H9 (cell line): ENCODE data around the gene DIP2C. TPM values are rescaled to one million over a fixed set of nuclear protein-coding genes. Genes with fewer than 3 reads are reported as not detected.

Source experiments
- DNase-seq: peaks from one replicate; pipeline ENCODE4 v3.0.0-alpha.2; 2017
- H2AFZ ChIP-seq: one replicate; pipeline ENCODE4 v1.6.1; 2013; ENCODE audit warnings: mild to moderate bottlenecking, low read length, control low read depth, moderate library complexity
- H2AK5ac ChIP-seq: 2 replicates; pipeline ENCODE4 v1.6.1; 2013; ENCODE audit warnings: low read length, control low read depth, mixed read lengths; ENCODE audit not compliant: insufficient read length
- H2BK120ac ChIP-seq: one replicate; pipeline ENCODE4 v1.6.1; 2013; ENCODE audit warnings: low read depth, mild to moderate bottlenecking, low read length, control low read depth, inconsistent platforms; ENCODE audit not compliant: poor library complexity, severe bottlenecking
- H2BK12ac ChIP-seq: 2 replicates; pipeline ENCODE4 v1.6.1; 2013; ENCODE audit warnings: low read length, control low read depth, mixed read lengths, low read depth; ENCODE audit not compliant: insufficient read length
- H2BK15ac ChIP-seq: 2 replicates; pipeline ENCODE4 v1.6.1; 2013; ENCODE audit warnings: low read depth, low read length, control low read depth
- H2BK20ac ChIP-seq: one replicate; pipeline ENCODE4 v1.6.1; 2013; ENCODE audit warnings: low read depth, mild to moderate bottlenecking, low read length, control low read depth, inconsistent platforms; ENCODE audit not compliant: poor library complexity, severe bottlenecking
- H2BK5ac ChIP-seq: 2 replicates; pipeline ENCODE4 v1.6.1; 2013; ENCODE audit warnings: low read length, control low read depth, mixed read lengths; ENCODE audit not compliant: insufficient read length
- H3K14ac ChIP-seq: 2 replicates; pipeline ENCODE4 v1.6.1; 2013; ENCODE audit warnings: low read length, control low read depth; ENCODE audit not compliant: insufficient read depth
- H3K18ac ChIP-seq: 2 replicates; pipeline ENCODE4 v1.6.1; 2013; ENCODE audit warnings: low read depth, mild to moderate bottlenecking, mixed read lengths, low read length, control low read depth; ENCODE audit not compliant: insufficient read length
- H3K23ac ChIP-seq: 2 replicates; pipeline ENCODE4 v1.6.1; 2013; ENCODE audit warnings: low read length, control low read depth, mixed read lengths, low read depth; ENCODE audit not compliant: insufficient read length
- H3K23me2 ChIP-seq: 2 replicates; pipeline ENCODE4 v1.6.1; 2013; ENCODE audit warnings: low read depth, mild to moderate bottlenecking, mixed read lengths, low read length, control low read depth; ENCODE audit not compliant: insufficient read length, poor library complexity, severe bottlenecking
- H3K27ac ChIP-seq: 2 replicates; pipeline ENCODE4 v1.5.1; 2013; ENCODE audit warnings: low read length, control low read depth, mixed read lengths, low read depth; ENCODE audit not compliant: insufficient read length
- H3K27me3 ChIP-seq: 2 replicates; pipeline ENCODE4 v1.6.1; 2013; ENCODE audit warnings: low read length, control low read depth, inconsistent platforms; ENCODE audit not compliant: insufficient read depth
- H3K4ac ChIP-seq: 2 replicates; pipeline ENCODE4 v1.6.1; 2013; ENCODE audit warnings: low read depth, mild to moderate bottlenecking, control low read depth, inconsistent platforms, low read length, moderate library complexity
- H3K4me1 ChIP-seq: 2 replicates; pipeline ENCODE4 v1.6.1; 2013; ENCODE audit warnings: low read length, control low read depth, inconsistent platforms; ENCODE audit not compliant: insufficient read depth
- H3K4me2 ChIP-seq: 2 replicates; pipeline ENCODE4 v1.6.1; 2013; ENCODE audit warnings: low read length, control low read depth, mixed read lengths; ENCODE audit not compliant: insufficient read length, insufficient read depth
- H3K56ac ChIP-seq: 2 replicates; pipeline ENCODE4 v1.6.1; 2013; ENCODE audit warnings: low read depth, mild to moderate bottlenecking, mixed read lengths, low read length, control low read depth; ENCODE audit not compliant: insufficient read length
- H3K79me1 ChIP-seq: 2 replicates; pipeline ENCODE4 v1.6.1; 2013; ENCODE audit warnings: low read depth, mild to moderate bottlenecking, moderate library complexity, low read length, control low read depth, inconsistent platforms; ENCODE audit not compliant: insufficient read depth, poor library complexity, severe bottlenecking
- H3K79me2 ChIP-seq: 2 replicates; pipeline ENCODE4 v1.6.1; 2013; ENCODE audit warnings: low read length, control low read depth, inconsistent platforms; ENCODE audit not compliant: insufficient read depth
- H3K9ac ChIP-seq: 2 replicates; pipeline ENCODE4 v1.6.1; 2013; ENCODE audit warnings: low read length, control low read depth, mixed read lengths; ENCODE audit not compliant: insufficient read length; ENCODE audit errors: extremely low read depth
- H3K9me3 ChIP-seq: one replicate; pipeline ENCODE4 v1.6.1; 2013; ENCODE audit warnings: low read depth, low read length, inconsistent platforms; ENCODE audit not compliant: control insufficient read depth
- H3T11ph ChIP-seq: one replicate; pipeline ENCODE4 v1.6.1; 2013; ENCODE audit warnings: mild to moderate bottlenecking, low read length, control low read depth, inconsistent platforms
- H4K20me1 ChIP-seq: one replicate; pipeline ENCODE4 v1.6.1; 2013; ENCODE audit not compliant: control insufficient read depth, insufficient read length, insufficient read depth
- H4K5ac ChIP-seq: 2 replicates; pipeline ENCODE4 v1.6.1; 2013; ENCODE audit warnings: low read depth, mild to moderate bottlenecking, mixed read lengths, low read length, control low read depth; ENCODE audit not compliant: insufficient read length
- H4K8ac ChIP-seq: replicated peaks from 2 replicates; pipeline ENCODE4 v1.6.1; 2013; ENCODE audit warnings: low read length, control low read depth, mixed read lengths, low read depth; ENCODE audit not compliant: insufficient read length
- H4K91ac ChIP-seq: 2 replicates; pipeline ENCODE4 v1.6.1; 2013; ENCODE audit warnings: low read depth, mild to moderate bottlenecking, moderate library complexity, mixed read lengths, low read length, control low read depth; ENCODE audit not compliant: insufficient read length
- H3K27ac Mint-ChIP-seq, 3 experiments: 2 replicates in 2 of 3; 3 replicates in 1 of 3; pipeline ENCODE4 v1.8.0; 2020 to 2021; ENCODE audit warnings: mixed read lengths in 3 of 3, mild to moderate bottlenecking in 1 of 3, moderate library complexity in 1 of 3
- H3K27me3 Mint-ChIP-seq: 2 replicates; pipeline ENCODE4 v1.8.0; 2021; ENCODE audit warnings: low read depth, mild to moderate bottlenecking, moderate library complexity, mixed read lengths
- H3K36me3 Mint-ChIP-seq, 3 experiments: 2 replicates in 2 of 3; 3 replicates in 1 of 3; pipeline ENCODE4 v1.8.0; 2020 to 2021; ENCODE audit warnings: low read depth in 3 of 3, mixed read lengths in 3 of 3; ENCODE audit not compliant: insufficient read depth in 1 of 3
- H3K4me1 Mint-ChIP-seq, 2 experiments: 2 replicates each; pipeline ENCODE4 v1.8.0; 2020; ENCODE audit warnings: mixed read lengths in 2 of 2
- H3K4me3 Mint-ChIP-seq, 2 experiments: 2 replicates in 1 of 2; 3 replicates in 1 of 2; pipeline ENCODE4 v1.8.0; 2020 to 2021; ENCODE audit warnings: mild to moderate bottlenecking in 2 of 2, mixed read lengths in 2 of 2, moderate library complexity in 1 of 2
- H3K9me3 Mint-ChIP-seq, 2 experiments: 2 replicates in 1 of 2; 3 replicates in 1 of 2; pipeline ENCODE4 v1.8.0; 2020; ENCODE audit warnings: mild to moderate bottlenecking in 2 of 2, mixed read lengths in 2 of 2, moderate library complexity in 1 of 2
- WGBS: extraction: QIAGEN DNeasy Blood & Tissue Kit; methylation state at CpG from one replicate; pipeline ENCODE4 v1.1.7; 2013; ENCODE audit warnings: missing lambda C conversion rate, low lambda C conversion rate, mixed read lengths; ENCODE audit not compliant: insufficient read length; ENCODE audit errors: extremely low coverage; 5-methylcytosine and 5-hydroxymethylcytosine counted together
- total RNA-seq: library from RNA; stranded (reverse); gene quantifications from 2 replicates; pipeline ENCODE4 v1.2.1, GENCODE V29; 2021
- TF ChIP-seq, protein P1 (sequence below): fragments of 200-600 bp; sonication (generic); conservative IDR thresholded peaks from 3 replicates; pipeline ENCODE4 v1.8.0; 2021; ENCODE audit warnings: antibody characterized with exemption, mild to moderate bottlenecking

The DIP2C gene
- total RNA-seq, 1 experiment from 2014 or later: 7.9 TPM

DNA sequence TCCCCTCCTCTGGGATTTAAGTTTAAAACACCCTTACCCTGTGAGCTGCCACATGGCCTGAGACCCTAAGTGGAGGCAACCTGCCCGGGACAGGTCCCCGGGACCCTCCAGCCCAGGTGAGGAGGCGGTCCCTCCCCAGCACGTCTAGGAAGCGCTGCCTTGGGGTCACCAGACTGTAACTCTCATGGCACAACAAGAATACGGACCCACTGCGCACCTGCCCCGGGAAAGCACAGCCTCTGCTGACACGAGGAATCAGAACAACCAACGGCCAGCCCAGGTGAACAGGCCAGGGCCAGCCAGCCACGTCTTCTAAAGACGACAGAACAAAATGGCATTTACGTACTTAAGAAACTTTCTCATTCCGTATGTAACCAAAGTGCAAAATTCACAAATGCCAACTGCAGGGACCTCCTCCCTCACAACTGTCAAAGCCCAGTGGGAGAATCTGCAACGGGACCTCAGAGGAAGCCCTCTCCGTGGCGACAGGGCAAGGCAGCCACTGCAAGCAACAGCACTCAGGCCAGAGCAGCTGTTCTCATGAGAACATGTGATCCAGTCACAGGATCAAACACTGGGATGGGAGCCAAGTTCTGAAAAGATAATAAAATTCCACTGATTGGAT, 208.4 kb downstream of the DIP2C start:
- Histone ChIP-seq H2BK120ac (no peak overlapping the region), H4K91ac (no peak overlapping the region), H2AFZ (no peak overlapping the region), H3T11ph (no peak overlapping the region), H3K4me2 (no peak overlapping the region), H4K5ac (no peak overlapping the region), H4K8ac (no peak overlapping the region), H3K23ac (no peak overlapping the region), H3K18ac (no peak overlapping the region), H3K9me3 (no peaks in the 10 kb centered on the region), H3K27me3 (no peaks in the 10 kb centered on the region), H3K56ac (no peak overlapping the region), H3K14ac (no peak overlapping the region), H3K23me2 (no peaks in the 10 kb centered on the region), H2BK20ac (no peak overlapping the region), H3K4me1 (no peaks in the 10 kb centered on the region), H3K79me1 (no peaks in the 10 kb centered on the region), H2BK15ac (no peak overlapping the region), H3K27ac (no peak overlapping the region), H3K79me2 (no peaks in the 10 kb centered on the region), H2BK12ac (no peak overlapping the region), H2AK5ac (no peak overlapping the region), H2BK5ac (no peak overlapping the region), H3K4ac (no peak overlapping the region), H4K20me1 (no peaks in the 10 kb centered on the region), H3K9ac (no peak overlapping the region)
- WGBS: no CpG with 5 or more reads among the region's 17 CpGs
- Mint-ChIP-seq H3K4me1 (peaks cover 9 to 10% of the 10 kb centered on the region in 2 experiments), H3K27me3 (peaks cover 4% of the 10 kb centered on the region), H3K36me3 (peaks cover 10 to 23% (median 10%) of the 10 kb centered on the region in 3 experiments), H3K4me3 (no peak overlapping the region), H3K9me3 (peaks cover 12 to 17% of the 10 kb centered on the region in 2 experiments), H3K27ac (peak overlapping the region in 1 of 3 experiments; percentile 49; a peak in 2 of 7 replicates)
- peak; percentile 11 for DNase-seq
- TF ChIP-seq, protein P1, sequence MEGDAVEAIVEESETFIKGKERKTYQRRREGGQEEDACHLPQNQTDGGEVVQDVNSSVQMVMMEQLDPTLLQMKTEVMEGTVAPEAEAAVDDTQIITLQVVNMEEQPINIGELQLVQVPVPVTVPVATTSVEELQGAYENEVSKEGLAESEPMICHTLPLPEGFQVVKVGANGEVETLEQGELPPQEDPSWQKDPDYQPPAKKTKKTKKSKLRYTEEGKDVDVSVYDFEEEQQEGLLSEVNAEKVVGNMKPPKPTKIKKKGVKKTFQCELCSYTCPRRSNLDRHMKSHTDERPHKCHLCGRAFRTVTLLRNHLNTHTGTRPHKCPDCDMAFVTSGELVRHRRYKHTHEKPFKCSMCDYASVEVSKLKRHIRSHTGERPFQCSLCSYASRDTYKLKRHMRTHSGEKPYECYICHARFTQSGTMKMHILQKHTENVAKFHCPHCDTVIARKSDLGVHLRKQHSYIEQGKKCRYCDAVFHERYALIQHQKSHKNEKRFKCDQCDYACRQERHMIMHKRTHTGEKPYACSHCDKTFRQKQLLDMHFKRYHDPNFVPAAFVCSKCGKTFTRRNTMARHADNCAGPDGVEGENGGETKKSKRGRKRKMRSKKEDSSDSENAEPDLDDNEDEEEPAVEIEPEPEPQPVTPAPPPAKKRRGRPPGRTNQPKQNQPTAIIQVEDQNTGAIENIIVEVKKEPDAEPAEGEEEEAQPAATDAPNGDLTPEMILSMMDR: no peak
